T1000 (cell line): ENCODE data around the gene TMEM132A.

Source experiments
- DNase-seq: peaks from one replicate; lab custom pipeline; 2025; ENCODE audit warnings: mixed read lengths; lab: John Stamatoyannopoulos, UW

TMEM132A gene, protein sequence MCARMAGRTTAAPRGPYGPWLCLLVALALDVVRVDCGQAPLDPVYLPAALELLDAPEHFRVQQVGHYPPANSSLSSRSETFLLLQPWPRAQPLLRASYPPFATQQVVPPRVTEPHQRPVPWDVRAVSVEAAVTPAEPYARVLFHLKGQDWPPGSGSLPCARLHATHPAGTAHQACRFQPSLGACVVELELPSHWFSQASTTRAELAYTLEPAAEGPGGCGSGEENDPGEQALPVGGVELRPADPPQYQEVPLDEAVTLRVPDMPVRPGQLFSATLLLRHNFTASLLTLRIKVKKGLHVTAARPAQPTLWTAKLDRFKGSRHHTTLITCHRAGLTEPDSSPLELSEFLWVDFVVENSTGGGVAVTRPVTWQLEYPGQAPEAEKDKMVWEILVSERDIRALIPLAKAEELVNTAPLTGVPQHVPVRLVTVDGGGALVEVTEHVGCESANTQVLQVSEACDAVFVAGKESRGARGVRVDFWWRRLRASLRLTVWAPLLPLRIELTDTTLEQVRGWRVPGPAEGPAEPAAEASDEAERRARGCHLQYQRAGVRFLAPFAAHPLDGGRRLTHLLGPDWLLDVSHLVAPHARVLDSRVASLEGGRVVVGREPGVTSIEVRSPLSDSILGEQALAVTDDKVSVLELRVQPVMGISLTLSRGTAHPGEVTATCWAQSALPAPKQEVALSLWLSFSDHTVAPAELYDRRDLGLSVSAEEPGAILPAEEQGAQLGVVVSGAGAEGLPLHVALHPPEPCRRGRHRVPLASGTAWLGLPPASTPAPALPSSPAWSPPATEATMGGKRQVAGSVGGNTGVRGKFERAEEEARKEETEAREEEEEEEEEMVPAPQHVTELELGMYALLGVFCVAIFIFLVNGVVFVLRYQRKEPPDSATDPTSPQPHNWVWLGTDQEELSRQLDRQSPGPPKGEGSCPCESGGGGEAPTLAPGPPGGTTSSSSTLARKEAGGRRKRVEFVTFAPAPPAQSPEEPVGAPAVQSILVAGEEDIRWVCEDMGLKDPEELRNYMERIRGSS

DNA sequence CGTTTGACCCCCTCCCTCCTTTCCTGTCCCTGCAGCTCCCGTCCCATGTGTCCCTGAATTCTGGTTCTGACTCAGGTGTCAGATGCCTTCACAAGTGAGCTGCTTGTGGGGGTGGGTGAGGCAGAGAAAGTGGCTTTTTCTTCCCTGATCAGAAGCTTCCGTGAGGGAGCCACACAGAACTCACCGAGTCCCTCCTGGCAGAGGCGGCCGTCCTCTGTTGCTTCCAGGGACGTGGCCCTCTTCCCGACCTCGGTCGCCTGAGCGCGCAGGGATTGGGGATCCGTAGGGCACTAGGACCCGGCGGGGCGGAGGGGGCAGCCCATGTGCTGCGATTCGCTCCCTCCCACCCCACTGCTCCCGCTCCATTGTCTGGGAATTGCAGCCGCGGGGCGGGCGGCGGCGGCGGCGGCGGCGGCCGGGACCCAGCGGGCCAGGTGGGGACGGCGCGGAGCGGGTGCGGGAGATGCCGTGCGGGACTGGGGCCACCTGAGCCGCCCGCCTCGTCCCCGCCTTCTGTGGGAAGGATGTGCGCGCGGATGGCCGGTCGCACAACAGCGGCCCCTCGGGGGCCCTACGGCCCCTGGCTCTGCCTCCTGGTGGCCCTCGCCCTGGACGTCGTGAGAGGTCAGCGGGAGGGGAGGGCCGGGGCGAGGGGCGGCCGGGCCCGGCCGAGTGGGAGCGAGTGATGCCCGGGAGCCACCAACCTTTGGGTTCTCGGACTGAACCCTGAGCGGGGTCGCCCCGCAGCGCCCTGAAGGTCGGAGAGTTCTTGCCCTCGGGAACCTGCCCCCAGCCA, at the start of gene TMEM132A:
Gene TMEM132A, plus strand, starts transcription at position 351 of the 796 bp plus-strand sequence. Its CDS starts 174 bp downstream, at position 525.
- peak; percentile 61 for DNase-seq

DNA sequence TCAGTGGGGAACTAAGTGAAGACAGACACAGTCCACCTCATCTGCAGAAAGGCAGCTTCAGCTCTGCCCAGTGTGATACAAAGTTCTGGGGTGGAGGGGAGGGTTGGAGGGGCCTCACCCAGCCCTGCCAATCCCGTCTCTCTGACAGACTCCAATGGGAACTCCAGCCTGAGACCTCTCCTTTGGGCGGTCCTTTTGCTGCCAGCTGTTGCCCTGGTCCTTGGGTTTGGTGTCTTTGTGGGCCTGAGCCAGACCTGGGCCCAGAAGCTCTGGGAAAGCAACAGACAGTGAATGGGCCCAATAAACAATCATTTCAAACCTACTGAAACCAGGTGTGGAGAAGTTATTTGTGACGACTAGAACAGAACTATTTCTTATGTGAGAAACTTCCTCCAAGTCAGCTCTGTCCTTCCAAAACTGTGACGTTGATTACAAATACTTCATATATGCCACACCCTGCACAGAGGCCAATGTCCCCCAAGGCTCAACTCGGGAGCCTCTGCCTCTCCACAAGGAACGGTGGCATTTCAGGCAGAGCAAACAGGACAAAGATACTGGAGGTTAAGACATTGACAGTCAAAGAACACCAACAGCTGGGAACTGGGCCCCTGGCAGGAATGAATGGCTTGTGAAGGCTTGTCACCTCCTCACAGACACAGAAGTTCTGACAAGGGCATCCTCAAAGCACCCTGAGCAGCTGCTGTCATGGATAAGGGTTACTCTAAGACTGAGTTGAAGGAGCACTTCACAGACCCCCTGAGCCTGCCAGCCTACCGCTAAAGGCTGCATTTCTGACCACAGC, 48.7 kb upstream of the TMEM132A start:
- no peak for DNase-seq

DNA sequence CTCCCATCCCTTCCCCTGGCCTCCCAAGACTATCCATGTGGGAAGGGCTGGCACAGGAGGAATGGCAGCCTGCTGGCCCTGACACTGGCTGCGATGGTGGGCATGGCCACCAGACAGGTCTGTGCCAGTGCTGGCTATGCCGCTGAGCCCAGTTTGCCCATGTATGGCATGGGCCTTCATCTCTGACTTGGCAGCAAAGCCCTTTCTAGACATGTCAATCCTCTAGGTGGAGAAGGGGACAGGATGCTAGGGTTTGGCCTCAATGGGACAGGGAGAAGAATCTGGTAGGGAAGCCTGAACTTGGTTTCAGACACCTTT, 48.1 kb upstream of the TMEM132A start:
- DNase-seq: no peak

DNA sequence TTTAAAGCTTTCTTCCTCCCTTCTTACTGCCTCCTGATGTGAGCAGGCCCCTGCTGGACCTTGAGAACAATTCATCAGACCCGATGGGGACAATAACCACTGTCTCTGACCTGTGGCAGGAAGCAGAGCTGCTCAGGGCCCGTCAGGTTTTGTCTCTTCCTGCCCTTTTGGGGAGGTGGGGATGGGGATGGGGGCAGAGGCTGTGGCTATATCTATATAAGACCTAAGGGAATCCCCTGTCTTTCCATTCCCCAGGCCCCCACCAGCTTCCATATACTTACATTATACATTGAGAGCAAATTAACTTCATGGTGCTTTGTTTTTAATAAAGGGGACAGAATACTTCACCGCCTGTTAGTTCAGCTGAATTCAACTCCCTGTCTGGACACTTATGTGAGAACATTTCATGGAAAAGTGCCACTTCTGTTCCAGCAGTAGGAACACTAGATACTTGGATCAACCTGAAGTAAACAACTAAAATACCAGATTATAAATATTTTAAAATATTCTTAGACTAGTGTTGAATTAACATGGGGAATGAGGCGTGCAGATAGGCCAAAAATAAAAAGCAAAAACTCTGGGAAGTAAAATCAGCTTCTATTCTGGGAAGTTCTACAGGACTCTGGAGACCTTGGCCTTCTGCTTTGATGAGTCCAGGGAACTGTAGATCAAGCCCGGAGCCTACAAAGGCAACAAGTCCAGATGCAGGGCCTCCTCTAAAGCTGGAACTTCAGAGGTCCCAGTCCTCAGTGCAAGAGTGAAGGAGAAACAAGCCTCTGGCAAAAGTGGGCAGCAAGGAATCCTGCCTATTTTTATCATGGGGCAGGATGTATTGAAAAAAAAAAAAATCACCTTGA, 45.8 kb upstream of the TMEM132A start:
- no peak for DNase-seq

DNA sequence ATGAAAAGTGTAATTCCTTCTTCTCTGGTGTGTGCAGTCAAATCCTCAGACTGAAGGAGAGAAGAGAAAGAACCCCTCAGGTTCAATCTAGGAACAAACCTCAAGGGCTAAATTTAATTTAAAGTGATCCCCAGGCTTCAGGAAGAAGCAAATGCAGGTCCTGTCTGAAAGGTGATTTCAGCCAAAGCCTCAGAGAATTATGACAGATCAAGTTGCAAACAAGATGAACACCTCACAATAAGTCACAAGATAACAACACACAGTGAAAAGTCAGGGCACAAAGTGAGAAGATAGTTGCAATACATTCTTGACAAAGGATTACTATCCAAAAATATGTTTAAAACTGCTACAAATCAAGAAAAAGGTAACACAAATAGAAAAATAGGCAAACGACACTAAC, 45.2 kb upstream of the TMEM132A start:
- DNase-seq: no peak

DNA sequence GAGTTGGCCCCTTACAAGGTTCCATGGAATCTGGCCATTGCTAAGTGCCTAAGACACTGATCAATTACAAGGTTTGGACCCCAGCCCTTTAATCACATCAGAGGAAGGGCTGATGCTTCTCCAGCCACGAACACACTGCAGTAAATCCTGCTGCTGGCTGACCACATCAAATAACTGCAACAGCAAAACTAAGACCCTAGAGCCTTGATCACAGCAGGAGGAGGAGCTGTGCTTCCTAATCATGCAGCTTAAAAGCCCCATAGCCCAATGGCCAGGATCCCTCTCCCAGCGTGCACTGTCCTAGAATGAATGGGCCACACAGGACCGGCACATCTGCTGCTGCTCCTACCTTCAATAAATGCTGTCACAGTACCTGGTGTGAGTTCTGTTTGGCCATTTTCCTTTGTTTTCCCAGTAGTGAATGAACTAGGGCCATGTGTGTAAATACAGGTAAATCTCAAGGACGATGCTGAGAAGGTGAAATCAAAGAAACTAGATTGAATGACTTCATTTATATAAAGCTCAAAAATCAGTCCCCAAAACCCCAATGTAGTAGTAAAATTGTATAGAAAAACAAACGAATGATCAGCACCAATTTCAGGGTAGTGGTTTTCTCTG, 44.2 kb upstream of the TMEM132A start:
- no peak for DNase-seq

DNA sequence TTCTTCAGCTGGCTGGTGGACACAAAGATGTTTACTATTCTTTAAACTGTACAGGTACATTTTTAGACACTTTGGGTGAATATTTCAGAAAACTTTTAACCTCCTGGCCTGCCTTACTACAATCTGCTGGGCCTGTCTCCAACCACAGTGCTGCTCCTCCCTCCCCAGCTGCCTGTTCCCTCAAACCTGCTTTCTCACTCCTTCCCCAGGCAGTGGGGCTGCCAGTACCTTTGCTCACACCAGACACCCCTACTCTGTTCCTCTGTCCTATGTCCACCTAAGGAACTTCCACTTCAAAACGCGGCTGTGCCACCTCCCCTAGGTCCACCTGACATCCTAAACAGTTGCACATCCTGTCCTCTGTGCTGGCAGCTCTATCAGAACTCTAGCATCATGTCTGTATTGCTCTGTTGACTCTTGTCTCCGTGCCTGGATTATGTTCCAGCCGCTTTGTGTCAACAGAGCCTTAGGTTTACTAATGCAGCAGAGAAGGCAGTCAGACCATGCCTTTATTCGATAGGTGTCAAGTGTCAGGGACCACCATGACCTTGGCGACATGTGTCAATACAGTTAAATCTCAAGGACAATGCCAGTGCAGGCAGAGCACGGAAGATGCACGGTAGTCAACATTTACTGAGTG, 43.5 kb upstream of the TMEM132A start:
- no peak for DNase-seq

DNA sequence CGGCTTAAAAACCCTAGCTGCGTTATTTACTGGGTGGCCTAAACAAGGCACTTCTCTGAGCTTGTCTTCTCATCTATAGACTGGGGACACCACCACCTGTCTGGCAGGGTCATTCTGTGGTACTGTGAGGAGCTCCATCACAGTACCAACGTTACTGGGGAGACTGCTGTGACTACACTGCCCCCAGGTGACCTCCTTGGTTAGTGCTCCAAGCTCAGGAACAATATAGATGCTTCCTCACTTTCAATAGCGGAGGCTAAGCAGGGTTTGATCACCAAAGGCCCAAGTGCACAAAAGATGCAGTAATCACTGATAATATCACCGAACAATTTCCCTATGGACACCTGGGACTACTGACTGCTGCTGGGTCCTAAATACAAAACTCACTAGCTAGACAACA, 36.7 kb upstream of the TMEM132A start:
- DNase-seq: no peak

DNA sequence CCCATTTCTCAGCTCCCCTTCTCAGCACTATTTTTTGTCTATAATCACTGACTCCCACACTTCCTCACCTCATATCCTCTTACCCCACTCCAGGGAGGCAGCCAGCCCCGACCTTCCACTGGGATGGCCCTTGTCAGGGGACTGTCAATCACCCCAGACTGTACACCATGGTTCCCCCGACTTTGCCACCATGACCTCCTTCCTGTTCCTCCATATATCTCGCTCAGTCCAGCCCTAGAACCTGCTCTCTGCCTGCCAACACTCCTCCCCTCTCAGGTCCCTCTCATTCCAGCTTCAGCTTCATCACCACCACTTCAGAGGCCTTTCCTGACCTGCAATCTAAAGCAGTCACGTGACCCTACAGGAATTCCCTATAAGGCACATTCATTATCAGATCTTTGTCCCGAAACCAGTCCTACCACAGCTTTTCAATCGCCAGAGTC, 34.4 kb upstream of the TMEM132A start:
- DNase-seq: no peak

DNA sequence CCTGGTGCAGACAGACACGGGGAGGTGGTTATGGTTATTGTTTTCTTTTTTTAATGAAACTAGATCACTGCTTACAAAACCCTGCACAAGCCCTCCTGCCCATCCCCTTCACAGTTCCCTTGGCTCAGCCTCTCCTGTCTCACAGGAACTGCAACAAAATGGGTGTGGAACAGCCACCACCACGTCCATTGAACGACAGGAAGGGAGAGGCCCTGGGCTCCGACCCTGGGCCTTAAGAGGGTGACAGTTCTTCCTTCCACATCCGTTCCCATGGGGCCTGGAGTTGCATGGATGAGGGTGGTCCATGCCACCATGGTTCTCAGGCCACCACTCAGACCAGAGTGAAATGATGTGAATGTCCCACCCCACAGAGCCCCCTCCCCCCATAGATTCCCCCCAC, 33.6 kb upstream of the TMEM132A start:
- no peak for DNase-seq

DNA sequence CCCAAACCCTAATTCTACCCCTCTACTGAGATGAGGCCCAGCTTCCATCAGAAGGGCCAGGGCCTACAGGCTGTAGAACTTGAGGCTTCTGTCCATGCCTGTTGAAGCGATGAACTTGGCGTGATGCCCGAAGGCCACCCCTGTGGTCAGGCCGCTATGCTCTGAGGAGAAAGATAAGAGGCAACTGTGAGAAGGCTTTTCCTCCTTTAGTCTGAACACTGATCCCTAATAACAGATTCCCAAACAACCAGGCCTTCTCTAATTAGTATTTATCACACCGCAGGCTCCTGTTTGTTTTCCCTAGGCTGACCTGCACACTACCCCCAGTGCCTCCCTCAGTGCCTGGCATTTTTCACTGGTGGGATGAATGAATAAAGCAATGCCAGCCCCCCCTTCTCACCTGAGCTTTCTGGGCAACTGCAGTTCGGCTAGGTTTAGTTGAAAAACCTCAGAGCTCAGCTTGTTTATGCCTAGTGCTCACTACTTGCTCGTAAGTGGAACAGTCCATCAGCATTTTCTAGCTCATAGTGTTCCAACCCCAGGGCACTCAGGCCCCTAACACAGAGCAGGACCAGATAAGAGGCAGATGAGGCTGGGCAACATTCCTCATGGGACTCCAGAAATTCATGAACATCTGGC, 33.0 kb upstream of the TMEM132A start:
- DNase-seq: no peak

DNA sequence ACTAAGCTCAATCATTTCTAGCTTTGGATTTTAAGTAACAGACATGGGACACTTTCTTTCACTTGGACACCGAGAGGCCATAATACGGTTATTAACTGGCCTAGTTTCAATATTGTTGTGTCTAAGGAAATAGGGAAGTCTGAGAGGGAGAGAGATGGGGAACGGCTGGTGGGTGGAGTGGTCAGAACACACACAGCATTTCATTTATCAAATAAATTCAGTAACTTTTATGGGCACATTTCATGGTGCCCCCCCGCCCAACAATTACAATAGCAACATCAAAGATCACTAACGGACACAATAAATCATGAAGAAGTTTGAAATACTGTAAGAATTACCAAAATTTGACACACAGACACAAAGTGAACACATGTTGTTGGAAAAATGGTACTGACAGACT, 28.6 kb upstream of the TMEM132A start:
- no peak for DNase-seq

DNA sequence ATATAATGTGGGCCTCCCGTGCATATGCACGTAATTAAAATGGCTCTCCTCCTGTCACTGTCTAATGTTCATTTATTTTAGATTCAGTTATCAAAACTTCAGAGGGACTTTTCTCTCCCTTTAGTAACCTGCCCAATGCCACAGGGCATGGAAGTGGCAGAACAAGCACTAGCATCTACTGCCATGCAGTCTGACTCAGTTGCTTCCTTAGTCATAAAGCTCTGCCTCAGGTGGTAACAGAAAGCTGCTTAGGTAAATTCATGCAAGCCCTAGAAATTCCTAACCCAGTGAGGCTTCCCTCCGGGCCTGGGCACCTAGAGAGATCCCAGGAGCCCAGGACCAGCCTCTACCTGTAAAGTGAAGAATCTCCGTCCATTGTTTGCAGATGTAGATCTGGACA, 26.8 kb upstream of the TMEM132A start:
- no peak for DNase-seq

DNA sequence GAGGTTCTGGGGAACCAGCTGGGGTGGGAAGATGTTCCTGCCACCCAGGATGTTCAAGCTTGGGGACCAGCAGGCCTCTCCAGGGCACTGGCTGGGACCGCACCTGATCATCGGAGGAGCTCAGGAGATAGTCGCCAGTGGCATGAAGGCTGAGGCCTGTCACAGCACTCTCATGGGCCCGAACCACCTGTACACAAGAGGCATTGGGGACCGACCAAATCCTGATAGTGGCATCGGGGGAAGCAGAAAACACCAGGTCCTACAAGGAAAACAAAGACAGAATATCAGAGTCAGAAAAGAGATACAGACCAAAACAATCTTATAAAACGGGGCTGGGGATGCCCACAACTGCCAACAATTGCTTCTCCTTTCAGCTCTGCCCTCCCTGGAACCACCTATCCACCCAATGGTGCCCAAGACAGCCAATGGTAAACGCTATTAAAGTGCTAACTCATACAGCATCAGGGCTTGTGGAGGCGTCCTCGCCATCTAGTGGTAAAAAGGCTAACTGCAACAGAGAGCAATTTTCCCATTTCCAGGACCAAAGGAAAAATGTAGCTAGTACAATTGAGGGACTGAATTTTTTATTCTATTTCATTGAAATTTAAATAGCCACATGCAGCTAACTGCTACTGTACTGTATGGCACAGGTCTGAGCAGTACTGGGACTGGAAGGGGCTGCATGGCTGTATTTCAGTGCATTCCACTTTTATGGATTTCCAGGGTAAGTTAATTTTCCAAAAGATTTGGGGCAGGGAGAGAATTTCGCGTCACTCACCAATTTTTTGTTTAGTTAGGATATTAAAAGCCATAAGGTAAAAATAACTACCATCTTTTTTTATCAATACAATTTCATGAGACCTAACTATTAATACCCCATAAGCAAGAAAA, 25.0 kb upstream of the TMEM132A start:
- DNase-seq: peak; percentile 45

DNA sequence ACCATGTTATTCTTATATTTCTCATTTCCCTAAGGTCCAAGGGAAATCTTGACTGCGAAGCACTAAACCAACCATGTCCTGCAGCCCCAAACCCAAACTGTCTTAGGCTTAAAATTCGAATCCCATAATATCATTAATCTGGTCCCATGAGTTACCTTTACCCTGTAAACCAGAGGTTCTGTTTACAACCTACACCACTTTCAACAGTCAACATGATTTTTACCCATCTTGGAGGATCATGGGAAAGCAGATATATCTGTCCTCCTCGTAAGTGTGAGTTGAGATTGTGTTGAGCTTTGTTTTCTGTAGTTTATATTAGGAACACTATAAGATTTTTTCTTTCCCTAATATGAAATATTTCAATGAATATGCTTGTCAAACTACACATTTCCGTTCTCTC, 24.3 kb upstream of the TMEM132A start:
- no peak for DNase-seq

DNA sequence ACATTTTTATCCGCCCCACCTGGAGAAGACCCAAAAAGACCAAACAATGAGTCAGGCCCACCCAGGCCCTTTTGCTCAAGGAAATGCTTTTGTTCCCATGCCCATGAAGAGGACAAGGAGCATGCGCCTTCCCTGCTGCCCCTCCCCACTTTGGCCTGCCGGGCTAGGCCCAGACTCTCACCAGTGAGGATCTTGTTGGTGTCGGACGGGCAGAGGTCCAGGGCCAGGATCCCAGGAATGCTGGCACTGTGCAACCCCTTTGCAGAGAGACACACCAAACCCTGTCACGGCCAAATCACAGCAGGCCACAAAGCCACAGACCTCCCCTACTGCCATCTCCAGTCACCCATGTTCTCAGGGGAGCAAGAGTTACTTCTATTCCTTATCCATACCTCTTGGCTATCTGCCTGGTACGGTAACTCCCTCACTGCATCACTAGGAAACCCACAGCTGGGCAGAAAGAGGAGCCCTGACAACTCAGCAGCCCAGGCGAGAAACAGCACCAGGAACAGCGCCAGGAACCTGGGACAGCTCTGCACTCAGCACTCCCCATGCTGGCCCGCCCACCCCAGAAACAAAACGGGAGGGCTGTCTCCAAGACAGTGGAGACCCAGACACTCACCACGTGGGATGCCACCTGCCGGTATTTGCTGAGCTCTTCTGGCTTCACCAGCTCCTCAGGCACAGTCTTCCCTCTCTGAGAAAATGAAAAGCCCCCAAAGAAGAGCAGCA, 23.4 kb upstream of the TMEM132A start:
- no peak for DNase-seq

DNA sequence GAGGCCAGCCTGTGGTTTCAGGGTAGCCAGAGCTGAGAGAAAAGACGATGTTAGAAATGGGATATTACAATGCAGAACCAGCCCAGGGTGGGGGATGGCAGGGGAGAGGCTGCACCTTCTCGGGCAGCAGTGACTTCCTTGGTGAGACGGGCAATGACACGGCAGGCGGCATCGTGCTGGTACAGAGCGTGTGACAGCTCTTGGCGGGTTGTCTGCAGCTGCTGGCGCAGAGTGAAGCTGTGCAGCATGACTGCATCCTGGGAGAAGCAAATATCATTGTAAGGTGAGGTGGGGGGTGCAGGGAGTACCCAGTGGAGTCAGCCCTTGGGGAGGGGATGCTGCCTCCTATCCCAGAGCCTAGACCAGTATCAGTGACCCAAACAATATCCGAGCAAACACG, 21.6 kb upstream of the TMEM132A start:
- no peak for DNase-seq
